ENCODE data around the gene FOXN1. TPM values are rescaled to one million over a fixed set of nuclear protein-coding genes. Genes with fewer than 3 reads are reported as not detected.
A peak's percentile ranks its signal among the peaks of the same experiment; 100 is the strongest.

Gene FOXN1
- total RNA-seq, 1 experiment from 2014 or later, result not detected

DNA sequence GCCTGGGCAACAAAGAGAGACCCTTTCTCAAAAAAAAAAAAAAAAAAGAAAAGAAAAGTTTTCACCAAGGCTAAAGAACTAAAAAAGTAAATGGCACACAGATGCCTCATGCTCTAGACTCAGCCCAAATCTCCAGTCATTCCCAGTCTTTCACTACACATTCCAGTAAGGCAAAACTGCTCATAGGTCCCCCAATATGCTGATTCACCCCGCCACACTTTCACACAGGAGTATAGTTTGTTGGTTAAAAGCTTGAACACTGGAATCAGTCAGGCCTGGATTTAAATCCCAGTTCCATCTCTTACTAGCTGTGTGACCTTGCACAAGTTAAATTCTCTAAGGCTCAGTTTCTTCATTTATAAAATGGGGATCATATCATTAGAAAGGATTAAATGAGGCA lies 63.3 kb downstream of the FOXN1 start:
- ChIA-PET POLR2A (interaction anchor here (1.3 kb wide), 1 partner anchor 17 kb away, joined by 3 read pairs; the partner anchor contains the start of gene UNC119), CTCF (interaction anchor here (0.6 to 1.6 kb wide), 2 partner anchors 16 kb away, joined by 3 read pairs; no protein-coding TSS in a partner anchor)
- Mint-ChIP-seq H3K36me3 (ENCODE audit: insufficient read depth, unreplicated experiment) (peaks cover 13% of the 10 kb centered on the region), H3K27ac (ENCODE audit: low read depth, unreplicated experiment) (no peak overlapping the region), H3K9me3 (ENCODE audit: unreplicated experiment) (no peaks in the 10 kb centered on the region), H3K4me1 (ENCODE audit: insufficient read depth, unreplicated experiment) (peaks cover 18% of the 10 kb centered on the region), H3K4me3 (ENCODE audit: unreplicated experiment) (peak overlapping the region; percentile 93), H3K27me3 (ENCODE audit: insufficient read depth, unreplicated experiment) (no peaks in the 10 kb centered on the region)
- TF ChIP-seq, protein P1, sequence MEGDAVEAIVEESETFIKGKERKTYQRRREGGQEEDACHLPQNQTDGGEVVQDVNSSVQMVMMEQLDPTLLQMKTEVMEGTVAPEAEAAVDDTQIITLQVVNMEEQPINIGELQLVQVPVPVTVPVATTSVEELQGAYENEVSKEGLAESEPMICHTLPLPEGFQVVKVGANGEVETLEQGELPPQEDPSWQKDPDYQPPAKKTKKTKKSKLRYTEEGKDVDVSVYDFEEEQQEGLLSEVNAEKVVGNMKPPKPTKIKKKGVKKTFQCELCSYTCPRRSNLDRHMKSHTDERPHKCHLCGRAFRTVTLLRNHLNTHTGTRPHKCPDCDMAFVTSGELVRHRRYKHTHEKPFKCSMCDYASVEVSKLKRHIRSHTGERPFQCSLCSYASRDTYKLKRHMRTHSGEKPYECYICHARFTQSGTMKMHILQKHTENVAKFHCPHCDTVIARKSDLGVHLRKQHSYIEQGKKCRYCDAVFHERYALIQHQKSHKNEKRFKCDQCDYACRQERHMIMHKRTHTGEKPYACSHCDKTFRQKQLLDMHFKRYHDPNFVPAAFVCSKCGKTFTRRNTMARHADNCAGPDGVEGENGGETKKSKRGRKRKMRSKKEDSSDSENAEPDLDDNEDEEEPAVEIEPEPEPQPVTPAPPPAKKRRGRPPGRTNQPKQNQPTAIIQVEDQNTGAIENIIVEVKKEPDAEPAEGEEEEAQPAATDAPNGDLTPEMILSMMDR (IDR thresholded peaks at IDR 0.05; ENCODE audit: unreplicated experiment), result no peak
- intact Hi-C loops (cut with micrococcal nuclease), result no loop called here
- BruUV-seq (replicated peaks), result TSS peak; percentile 47
- DNase-seq (ENCODE audit: unreplicated experiment), result no peak

DNA sequence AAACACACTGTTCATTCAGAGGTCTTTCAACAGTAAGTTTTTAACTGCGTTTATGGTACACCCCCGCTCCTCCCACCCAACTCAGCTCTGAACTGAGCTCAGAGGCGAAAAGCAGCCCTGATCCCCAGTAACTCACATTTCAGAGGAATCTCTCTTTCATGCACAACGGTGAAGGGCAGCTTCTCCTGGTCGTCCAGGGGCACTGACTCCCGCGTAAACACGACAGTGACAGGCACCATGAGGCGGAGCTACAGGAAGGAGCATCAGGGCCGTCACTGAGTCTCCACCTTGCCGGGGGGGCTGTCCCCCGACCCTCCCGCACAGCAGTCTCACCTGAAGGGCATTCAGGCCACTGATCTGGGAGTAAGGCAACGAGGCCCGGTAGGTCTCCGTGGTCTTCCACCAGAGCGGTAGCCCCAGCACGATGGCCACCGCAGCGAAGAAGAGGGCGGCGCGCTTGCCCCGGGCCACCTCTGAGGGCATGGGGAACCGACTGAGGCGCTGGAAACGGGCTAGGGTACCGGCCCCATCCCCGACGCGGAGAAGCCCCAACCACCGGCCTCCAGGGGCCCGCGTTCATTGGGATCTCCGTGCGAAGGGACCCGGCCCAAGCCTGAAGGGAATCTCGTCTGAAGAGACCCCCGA lies 64.7 kb downstream of the FOXN1 start:
- no peaks in the 10 kb centered on the region for H3K27me3 Mint-ChIP-seq (ENCODE audit: insufficient read depth, unreplicated experiment)
- CTCF ChIA-PET, result interaction anchor here (0.6 to 1.6 kb wide), 7 partner anchors 14 to 157 kb away, joined by 3 to 4 read pairs (median 3); no protein-coding TSS in a partner anchor
- no peak for DNase-seq (ENCODE audit: unreplicated experiment)
- intact Hi-C loops (cut with micrococcal nuclease), result no loop called here
- peak overlapping the region; percentile 85 for H3K27ac Mint-ChIP-seq (ENCODE audit: low read depth, unreplicated experiment)
- peak overlapping the region; percentile 93 for H3K4me3 Mint-ChIP-seq (ENCODE audit: unreplicated experiment)
- peaks cover 13% of the 10 kb centered on the region for H3K36me3 Mint-ChIP-seq (ENCODE audit: insufficient read depth, unreplicated experiment)
- no TSS peak for BruUV-seq (replicated peaks)
- peaks cover 18% of the 10 kb centered on the region for H3K4me1 Mint-ChIP-seq (ENCODE audit: insufficient read depth, unreplicated experiment)
- TF ChIP-seq, protein P1 (IDR thresholded peaks at IDR 0.05; ENCODE audit: unreplicated experiment), result no peak
- POLR2A ChIA-PET, result interaction anchor here (0.5 to 2.8 kb wide), 34 partner anchors 10 to 817 kb away, joined by 3 to 25 read pairs (median 5); partner anchors contain the start of genes BLTP2, IFT20, POLDIP2 and SDF2
- no peaks in the 10 kb centered on the region for H3K9me3 Mint-ChIP-seq (ENCODE audit: unreplicated experiment)

DNA sequence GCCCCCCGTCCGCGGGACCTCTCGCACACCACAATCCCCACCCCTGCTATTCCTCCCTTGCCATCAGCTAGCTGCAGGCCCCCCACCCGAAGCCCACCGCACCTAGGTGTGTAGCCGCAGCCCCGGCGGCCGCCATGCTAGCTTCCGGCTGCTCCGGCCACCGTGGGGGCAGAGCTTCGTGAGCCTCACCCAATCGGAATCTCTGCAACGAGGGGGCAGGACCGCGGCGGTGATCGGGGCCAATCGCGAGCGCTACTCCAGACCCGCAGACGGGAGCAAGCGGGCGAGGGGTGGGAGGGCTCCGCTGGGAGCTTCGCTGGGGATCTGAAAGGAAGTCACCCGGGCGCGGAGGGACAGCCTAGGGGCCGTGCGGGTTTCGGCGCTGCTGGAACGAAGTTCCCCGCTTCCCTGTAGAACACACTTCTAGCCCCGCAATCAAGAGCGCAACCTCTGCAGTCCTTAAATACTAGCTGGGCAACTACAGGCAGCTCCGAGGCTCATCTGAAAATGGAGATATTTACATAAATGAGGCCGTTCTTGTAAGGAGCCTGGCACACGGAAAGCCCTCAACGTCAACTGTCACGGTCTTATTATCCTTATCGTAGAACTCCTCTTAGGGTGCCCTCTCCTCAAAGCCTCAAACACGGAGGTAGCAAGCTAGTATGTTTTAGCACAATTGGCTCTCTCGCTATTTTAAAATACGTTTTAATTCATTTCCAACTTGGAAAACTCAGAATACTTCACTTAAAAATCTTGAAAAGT lies 65.4 kb downstream of the FOXN1 start, which contains the start of gene PIGS:
TSS of gene PIGS (minus strand) at position 164 of the 762 bp plus-strand sequence. CDS start at position 136, 28 bp downstream.
- Mint-ChIP-seq H3K27ac (ENCODE audit: low read depth, unreplicated experiment) (peak within 1 kb of the TSS; percentile 85), H3K4me1 (ENCODE audit: insufficient read depth, unreplicated experiment) (peaks cover 25% of the 10 kb centered on the region), H3K36me3 (ENCODE audit: insufficient read depth, unreplicated experiment) (peaks cover 13% of the 10 kb centered on the region), H3K27me3 (ENCODE audit: insufficient read depth, unreplicated experiment) (no peaks in the 10 kb centered on the region), H3K4me3 (ENCODE audit: unreplicated experiment) (peak within 1 kb of the TSS; percentile 93), H3K9me3 (ENCODE audit: unreplicated experiment) (no peaks in the 10 kb centered on the region)
- BruUV-seq (replicated peaks), result no TSS peak
- DNase-seq (ENCODE audit: unreplicated experiment), result peak; percentile 91
- CTCF ChIA-PET, result interaction anchor here (0.6 to 1.1 kb wide), 6 partner anchors 25 to 39 kb away, joined by 3 to 5 read pairs (median 4); no protein-coding TSS in a partner anchor
- TF ChIP-seq, protein P1 (IDR thresholded peaks at IDR 0.05; ENCODE audit: unreplicated experiment), result no peak
- intact Hi-C loops (cut with micrococcal nuclease), result no loop called here
- POLR2A ChIA-PET, result interaction anchor here (0.5 to 2.8 kb wide), 34 partner anchors 10 to 817 kb away, joined by 3 to 25 read pairs (median 5); partner anchors contain the start of genes BLTP2, IFT20, POLDIP2 and SDF2
